IMR-90 (cell line): ENCODE measurements around the gene RBFA.

Experiments used
- POLR2A ChIP-seq: IDR thresholded peaks from 2 replicates; pipeline ENCODE4 v1.6.1; 2012; ENCODE audit warnings: mild to moderate bottlenecking, low read depth, low read length
- TF ChIP-seq, protein P1 (sequence below): conservative IDR thresholded peaks from 2 replicates; pipeline ENCODE4 v1.5.1; 2012; ENCODE audit warnings: mild to moderate bottlenecking, low read depth, low read length, improper control_type of control experiment

DNA sequence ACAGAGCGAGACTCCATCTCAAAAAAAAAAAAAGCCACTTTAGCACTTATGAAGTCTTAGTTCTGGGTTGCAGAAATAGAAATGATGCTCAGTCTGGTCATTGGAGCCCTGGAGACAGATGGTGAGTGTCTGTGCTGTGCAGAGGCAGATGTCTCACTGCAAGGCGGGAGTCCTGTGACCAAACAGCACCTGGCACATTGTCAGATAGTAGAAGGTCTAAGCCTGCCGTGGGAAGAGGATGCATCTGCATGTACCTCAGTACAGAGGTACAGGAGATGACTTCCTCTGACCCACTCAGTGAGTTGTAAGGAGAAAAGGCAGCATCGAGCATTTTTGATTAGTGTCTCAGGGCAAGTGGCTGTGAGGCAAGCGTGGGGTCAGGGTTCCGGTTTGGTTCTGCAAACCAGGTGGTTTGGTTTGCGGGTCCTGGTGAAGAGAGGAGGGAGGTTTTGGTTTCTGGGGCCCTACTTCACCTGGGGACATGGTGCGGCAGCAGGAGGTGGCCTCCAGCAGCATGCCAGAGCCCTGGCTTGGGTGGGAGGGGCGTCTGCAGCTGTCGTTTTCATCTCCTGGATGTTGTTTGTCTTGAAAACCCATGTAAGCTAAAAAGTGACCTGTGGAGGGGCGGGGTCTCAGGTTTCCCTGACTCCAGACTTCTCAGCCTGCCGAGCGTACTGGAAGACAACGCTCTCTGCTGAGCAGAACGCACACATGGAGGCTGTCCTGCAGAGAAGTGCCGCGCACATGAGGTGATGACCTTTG lies 3.8 kb downstream of the RBFA start:
- no peak for TF ChIP-seq POLR2A
- TF ChIP-seq, protein P1, sequence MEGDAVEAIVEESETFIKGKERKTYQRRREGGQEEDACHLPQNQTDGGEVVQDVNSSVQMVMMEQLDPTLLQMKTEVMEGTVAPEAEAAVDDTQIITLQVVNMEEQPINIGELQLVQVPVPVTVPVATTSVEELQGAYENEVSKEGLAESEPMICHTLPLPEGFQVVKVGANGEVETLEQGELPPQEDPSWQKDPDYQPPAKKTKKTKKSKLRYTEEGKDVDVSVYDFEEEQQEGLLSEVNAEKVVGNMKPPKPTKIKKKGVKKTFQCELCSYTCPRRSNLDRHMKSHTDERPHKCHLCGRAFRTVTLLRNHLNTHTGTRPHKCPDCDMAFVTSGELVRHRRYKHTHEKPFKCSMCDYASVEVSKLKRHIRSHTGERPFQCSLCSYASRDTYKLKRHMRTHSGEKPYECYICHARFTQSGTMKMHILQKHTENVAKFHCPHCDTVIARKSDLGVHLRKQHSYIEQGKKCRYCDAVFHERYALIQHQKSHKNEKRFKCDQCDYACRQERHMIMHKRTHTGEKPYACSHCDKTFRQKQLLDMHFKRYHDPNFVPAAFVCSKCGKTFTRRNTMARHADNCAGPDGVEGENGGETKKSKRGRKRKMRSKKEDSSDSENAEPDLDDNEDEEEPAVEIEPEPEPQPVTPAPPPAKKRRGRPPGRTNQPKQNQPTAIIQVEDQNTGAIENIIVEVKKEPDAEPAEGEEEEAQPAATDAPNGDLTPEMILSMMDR = no peak
